Astrocyte (in vitro differentiated cells and primary cell): ENCODE data around the gene NCK2.

ENCODE experiments used
- CTCF ChIP-seq: IDR thresholded peaks from 2 replicates; pipeline ENCODE4 v1.5.1; 2011; ENCODE audit warnings: low read depth, mild to moderate bottlenecking, inconsistent platforms, low read length, moderate library complexity; ENCODE audit not compliant: insufficient read depth
- EZH2 ChIP-seq: IDR thresholded peaks from 2 replicates; pipeline ENCODE4 v1.6.1; 2012; ENCODE audit warnings: mild to moderate bottlenecking, low read length, inconsistent platforms; ENCODE audit not compliant: insufficient read depth

GRCh38 chr2:105928086-105928485, 183.4 kb downstream of the NCK2 start:
- TF ChIP-seq CTCF (no peak), EZH2 (no peak)
